Skeletal muscle cell (primary cell): Measurements from ENCODE around the gene PITX1.

ENCODE experiments used
- DNase-seq: peaks from one replicate; pipeline ENCODE4 v3.0.0-alpha.2; 2010; ENCODE audit warnings: low read depth
- H3K4me3 ChIP-seq: 2 replicates; pipeline ENCODE4 v1.5.1; 2011; ENCODE audit warnings: low read depth, mild to moderate bottlenecking, control low read depth, low read length, moderate library complexity

Gene PITX1

GRCh38 chr5:135047347-135047695 lies 13.3 kb upstream of the PITX1 start:
- no peak for DNase-seq
- no peak overlapping the region for H3K4me3 ChIP-seq

DNA sequence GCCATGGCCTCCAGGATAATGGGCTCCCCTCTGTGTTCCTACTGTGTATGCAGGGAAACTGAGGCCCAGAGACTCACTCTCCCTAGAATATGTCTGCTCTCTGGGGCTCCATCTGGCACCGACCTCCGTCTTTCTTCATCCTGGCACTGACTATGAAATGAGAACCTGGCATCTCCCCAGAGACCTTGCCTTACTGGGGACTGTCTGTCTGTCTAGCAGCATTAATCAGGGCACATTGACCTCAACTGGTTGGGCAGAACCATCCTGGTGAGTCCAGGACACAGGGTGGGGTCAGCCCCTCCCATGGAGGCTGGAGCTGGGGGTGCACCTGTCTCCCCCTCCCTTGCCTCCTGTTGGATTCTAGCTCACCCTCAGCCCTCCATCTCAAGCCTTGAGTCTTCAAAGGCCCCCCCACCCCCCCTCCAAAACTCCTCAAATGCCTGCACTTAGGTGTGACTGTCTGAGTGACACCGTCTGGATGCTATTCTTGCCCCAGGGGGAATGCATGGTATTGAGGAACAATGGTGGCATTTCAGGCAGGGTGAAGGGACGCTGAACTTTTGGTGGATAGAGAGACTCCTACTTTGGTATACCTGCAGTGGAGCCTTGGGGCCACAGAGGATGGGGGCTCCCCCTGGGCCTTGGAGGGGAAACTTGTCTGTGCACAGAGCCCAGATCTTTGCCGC lies 12.8 kb upstream of the PITX1 start:
- DNase-seq, result no peak
- H3K4me3 ChIP-seq, result no peak overlapping the region

GRCh38 chr5:135045488-135045887 lies 11.5 kb upstream of the PITX1 start:
- no peak for DNase-seq
- no peak overlapping the region for H3K4me3 ChIP-seq

GRCh38 chr5:135042595-135042994 lies 8.6 kb upstream of the PITX1 start:
- no peak overlapping the region for H3K4me3 ChIP-seq
- no peak for DNase-seq

- no peak for DNase-seq
- H3K4me3 ChIP-seq, result no peak overlapping the region
These were observed 7.7 kb upstream of the PITX1 start for GRCh38 chr5:135041726-135042125.

DNA sequence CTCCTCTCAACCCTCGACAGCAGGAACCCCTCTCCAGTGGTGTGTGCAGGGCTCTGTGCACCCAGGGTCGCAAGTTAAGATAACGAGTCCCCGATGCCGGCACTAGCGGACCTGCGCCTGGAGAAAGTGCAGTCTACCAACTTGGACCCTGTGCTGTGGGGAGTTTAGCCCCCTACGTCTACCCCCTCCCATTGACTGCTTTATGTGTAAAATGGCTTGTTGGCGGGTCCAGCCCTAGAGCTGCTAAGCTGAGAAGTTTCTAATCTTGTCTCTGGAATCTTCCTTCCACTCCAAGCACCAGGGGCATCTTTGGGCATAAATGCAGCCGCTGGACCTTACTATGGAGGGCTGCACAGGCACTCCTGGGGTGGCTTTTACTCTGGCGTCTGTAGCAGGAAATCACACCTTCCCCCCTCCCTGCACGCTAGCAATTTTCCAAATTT lies 7.1 kb upstream of the PITX1 start:
- H3K4me3 ChIP-seq, result no peak overlapping the region
- no peak for DNase-seq

GRCh38 chr5:135040333-135041144 lies 6.5 kb upstream of the PITX1 start:
- DNase-seq, result no peak

DNA sequence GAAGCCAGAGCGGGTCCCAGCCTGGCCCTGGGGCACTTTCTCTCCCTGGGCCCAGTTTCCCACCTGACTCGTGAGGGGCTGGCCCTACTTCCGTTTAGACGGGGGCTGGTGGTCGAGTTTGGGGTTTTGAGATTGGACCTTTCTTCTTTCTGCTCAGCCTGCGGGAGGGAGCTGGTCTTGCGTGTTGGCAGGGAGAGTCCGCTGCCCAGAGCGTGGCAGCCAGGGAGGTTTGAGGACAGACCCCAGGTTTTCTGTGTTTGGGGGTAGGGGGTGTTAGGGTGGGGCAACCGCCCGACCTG lies 6.0 kb upstream of the PITX1 start:
- H3K4me3 ChIP-seq, result no peak overlapping the region

More at GRCh38 chr5:135040333-135041144, 6.5 kb upstream of the PITX1 start:
- no peak overlapping the region for H3K4me3 ChIP-seq

GRCh38 chr5:135039271-135040033 lies 5.4 kb upstream of the PITX1 start:
- DNase-seq, result no peak
- H3K4me3 ChIP-seq, result peak overlapping the region; percentile 3

More for the DNA sequence above, 6.0 kb upstream of the PITX1 start:
- DNase-seq, result no peak

- H3K4me3 ChIP-seq, result no peak overlapping the region
- no peak for DNase-seq
These were observed 4.8 kb upstream of the PITX1 start for GRCh38 chr5:135038813-135039270.

- no peak for DNase-seq
- H3K4me3 ChIP-seq, result no peak overlapping the region
These were observed 4.3 kb upstream of the PITX1 start for GRCh38 chr5:135038205-135038812.

- DNase-seq, result no peak
- H3K4me3 ChIP-seq, result no peak overlapping the region
These were observed 3.6 kb upstream of the PITX1 start for GRCh38 chr5:135037519-135038204.

DNA sequence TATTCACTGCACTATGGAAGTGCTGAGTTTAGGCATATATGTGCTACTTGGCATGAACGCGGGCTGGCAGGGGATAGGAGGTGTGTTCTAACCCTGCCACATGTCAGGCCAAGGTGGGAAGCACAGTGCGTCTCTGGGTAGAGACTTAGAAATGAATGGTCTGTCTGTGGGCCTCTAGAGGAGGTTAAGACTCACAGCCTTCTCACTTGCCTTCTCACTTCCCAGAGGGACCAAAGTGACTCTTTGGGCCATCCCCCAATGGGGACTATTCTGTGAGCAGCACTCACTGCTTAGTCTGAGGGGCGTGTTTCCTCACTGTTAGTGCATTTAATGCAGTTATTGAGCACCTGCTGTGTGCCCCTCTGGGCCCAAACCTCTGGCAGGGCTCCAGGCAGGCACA lies 2.4 kb upstream of the PITX1 start:
- H3K4me3 ChIP-seq, result no peak overlapping the region
- no peak for DNase-seq

DNA sequence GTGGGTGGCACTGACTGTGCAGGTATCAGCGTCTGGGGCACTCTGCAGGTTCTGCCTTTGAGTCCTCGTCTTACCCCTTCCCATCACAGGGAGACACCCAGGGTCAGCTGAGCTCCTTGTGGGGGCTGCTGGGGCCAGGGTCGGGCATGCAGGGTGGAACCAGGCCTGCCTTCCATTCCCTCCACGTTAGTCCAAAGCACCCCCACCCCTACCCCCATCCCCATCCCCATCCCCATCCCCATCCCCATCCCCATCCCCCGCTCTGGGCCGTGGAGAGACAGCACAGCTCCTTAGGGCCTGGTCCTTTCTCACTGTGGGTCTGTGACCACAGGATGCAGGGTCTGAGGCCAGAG lies 1.6 kb upstream of the PITX1 start:
- no peak for DNase-seq
- H3K4me3 ChIP-seq, result no peak overlapping the region

- peak overlapping the region; percentile 77 for H3K4me3 ChIP-seq
- DNase-seq, result no peak
These were observed 1.1 kb upstream of the PITX1 start for GRCh38 chr5:135034963-135035677.

- peak overlapping the region; percentile 77 for H3K4me3 ChIP-seq
- peak; percentile 42 for DNase-seq
These were observed 371 bp upstream of the PITX1 start for GRCh38 chr5:135034236-135034962.

- no peak for DNase-seq
- peak overlapping the region; percentile 77 for H3K4me3 ChIP-seq
These were observed 798 bp downstream of the PITX1 start for GRCh38 chr5:135032999-135033861.

GRCh38 chr5:135032695-135032998 lies 1.4 kb downstream of the PITX1 start:
- DNase-seq, result no peak
- H3K4me3 ChIP-seq, result peak overlapping the region; percentile 77
